ENCODE data around the gene DCXR. TPM values are rescaled to one million over a fixed set of nuclear protein-coding genes. Genes with fewer than 3 reads are reported as not detected.

Gene DCXR
- total and polyA plus RNA-seq, 2 of the 13 experiments (the other 11 are each of a cell fraction or from before 2014, with no cell fraction given) = 287 to 311 TPM

DNA sequence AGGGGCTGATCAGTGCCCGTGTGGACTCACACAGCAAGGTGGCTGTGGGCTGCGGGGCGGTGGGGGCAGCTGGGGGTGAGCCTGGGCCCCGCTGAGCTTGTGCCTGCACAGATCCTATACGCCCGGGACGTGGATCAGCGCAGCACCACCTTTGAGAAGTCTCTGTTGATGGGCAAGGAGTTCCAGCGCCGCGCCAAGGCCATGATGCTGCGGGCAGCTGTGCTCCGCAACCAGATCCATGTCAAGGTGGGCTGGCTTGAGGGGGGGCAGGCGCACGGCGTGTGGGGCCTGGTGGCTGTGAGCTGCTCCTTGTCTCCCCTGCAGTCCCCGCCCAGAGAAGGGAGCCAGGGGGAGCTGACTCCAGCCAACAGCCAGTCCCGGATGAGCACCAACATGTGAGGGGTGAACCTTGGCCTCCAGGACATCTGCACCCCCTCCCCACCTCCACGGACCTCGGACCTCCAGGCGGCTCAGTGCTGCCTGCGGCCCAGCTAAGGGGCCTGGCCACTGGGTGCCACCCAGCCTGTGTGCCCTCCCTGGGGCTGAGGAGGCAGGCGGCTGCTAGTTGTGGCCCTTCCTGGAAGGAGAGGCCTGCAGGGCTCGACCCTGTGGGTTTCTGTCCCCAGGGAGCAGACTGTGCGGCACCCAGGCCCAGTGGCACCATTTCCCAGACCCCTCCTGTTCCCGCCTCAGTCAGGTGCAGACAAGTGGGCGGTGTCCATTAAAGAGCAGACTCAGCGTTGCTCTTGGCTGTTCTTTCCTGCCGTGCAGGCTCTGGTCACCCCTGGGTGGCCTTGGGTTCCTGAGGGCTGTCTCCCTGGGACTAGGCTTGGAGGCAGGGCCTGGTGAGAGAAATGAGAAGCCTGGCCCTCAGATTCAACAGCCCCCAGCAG lies 19.5 kb upstream of the DCXR start (continued):
- TF ChIP-seq ZNF605 (CRISPR knock-in tag; IDR thresholded peaks at IDR 0.05) (peak; percentile 55; the same call in 1 of the 2 replicates), ZNF556 (CRISPR knock-in tag; IDR thresholded peaks at IDR 0.05; ENCODE audit: borderline replicate concordance) (peak; percentile 78), NR2C2 (CRISPR knock-in tag; IDR thresholded peaks at IDR 0.05; ENCODE audit: borderline replicate concordance) (peak; percentile 90), MBNL3 (CRISPR knock-in tag; conservative IDR thresholded peaks at IDR 0.05) (no peak), KDM3A (CRISPR knock-in tag; IDR thresholded peaks at IDR 0.05; ENCODE audit: low read depth) (no peak; the same call in 1 of the 2 replicates), ZNF230 (CRISPR knock-in tag; IDR thresholded peaks at IDR 0.05) (peak; percentile 24; the same call in 1 of the 2 replicates), PHF8 (CRISPR knock-in tag; IDR thresholded peaks at IDR 0.05) (peak; percentile 58), MEIS1 (CRISPR knock-in tag; IDR thresholded peaks at IDR 0.05; ENCODE audit: borderline replicate concordance) (peak; percentile 77; the same call in 1 of the 2 replicates), MAZ (IDR thresholded peaks at IDR 0.05; ENCODE audit: borderline replicate concordance, low read depth, low read length) (peak; percentile 8; the same call in 1 of the 2 replicates), MAZ (CRISPR knock-in tag; IDR thresholded peaks at IDR 0.05; ENCODE audit: low read depth) (peak; percentile 95), SMARCC2 (IDR thresholded peaks at IDR 0.05) (no peak), ZNF263 (CRISPR knock-in tag; IDR thresholded peaks at IDR 0.05) (0 out of 2 replicates have a peak, but pooled peaks have one; percentile 10), PHF21A (CRISPR knock-in tag; IDR thresholded peaks at IDR 0.05) (peak; percentile 97), KMT2B (CRISPR knock-in tag; IDR thresholded peaks at IDR 0.05) (0 out of 2 replicates have a peak, but pooled peaks have one; percentile 27), MED8 (CRISPR knock-in tag; IDR thresholded peaks at IDR 0.05; ENCODE audit: insufficient replicate concordance) (peak; percentile 48), SALL1 (CRISPR knock-in tag; IDR thresholded peaks at IDR 0.05) (peak; percentile 88), ZNF484 (CRISPR knock-in tag; IDR thresholded peaks at IDR 0.05; ENCODE audit: borderline replicate concordance, low read depth) (0 out of 2 replicates have a peak, but pooled peaks have one; percentile 70), RARA (CRISPR knock-in tag; IDR thresholded peaks at IDR 0.05) (peak; percentile 51), ZNF788 (CRISPR knock-in tag; IDR thresholded peaks at IDR 0.05; ENCODE audit: borderline replicate concordance) (peak; percentile 89; the same call in 1 of the 2 replicates), PAWR (CRISPR knock-in tag; IDR thresholded peaks at IDR 0.05; ENCODE audit: borderline replicate concordance) (peak; percentile 70; the same call in 1 of the 2 replicates), ZSCAN12 (CRISPR knock-in tag; IDR thresholded peaks at IDR 0.05) (no peak), MIER2 (CRISPR knock-in tag; IDR thresholded peaks at IDR 0.05) (0 out of 2 replicates have a peak, but pooled peaks have one; percentile 9), ZKSCAN5 (CRISPR knock-in tag; IDR thresholded peaks at IDR 0.05) (peak; percentile 27; the same call in 1 of the 2 replicates)
- TF ChIP-seq, protein P1, sequence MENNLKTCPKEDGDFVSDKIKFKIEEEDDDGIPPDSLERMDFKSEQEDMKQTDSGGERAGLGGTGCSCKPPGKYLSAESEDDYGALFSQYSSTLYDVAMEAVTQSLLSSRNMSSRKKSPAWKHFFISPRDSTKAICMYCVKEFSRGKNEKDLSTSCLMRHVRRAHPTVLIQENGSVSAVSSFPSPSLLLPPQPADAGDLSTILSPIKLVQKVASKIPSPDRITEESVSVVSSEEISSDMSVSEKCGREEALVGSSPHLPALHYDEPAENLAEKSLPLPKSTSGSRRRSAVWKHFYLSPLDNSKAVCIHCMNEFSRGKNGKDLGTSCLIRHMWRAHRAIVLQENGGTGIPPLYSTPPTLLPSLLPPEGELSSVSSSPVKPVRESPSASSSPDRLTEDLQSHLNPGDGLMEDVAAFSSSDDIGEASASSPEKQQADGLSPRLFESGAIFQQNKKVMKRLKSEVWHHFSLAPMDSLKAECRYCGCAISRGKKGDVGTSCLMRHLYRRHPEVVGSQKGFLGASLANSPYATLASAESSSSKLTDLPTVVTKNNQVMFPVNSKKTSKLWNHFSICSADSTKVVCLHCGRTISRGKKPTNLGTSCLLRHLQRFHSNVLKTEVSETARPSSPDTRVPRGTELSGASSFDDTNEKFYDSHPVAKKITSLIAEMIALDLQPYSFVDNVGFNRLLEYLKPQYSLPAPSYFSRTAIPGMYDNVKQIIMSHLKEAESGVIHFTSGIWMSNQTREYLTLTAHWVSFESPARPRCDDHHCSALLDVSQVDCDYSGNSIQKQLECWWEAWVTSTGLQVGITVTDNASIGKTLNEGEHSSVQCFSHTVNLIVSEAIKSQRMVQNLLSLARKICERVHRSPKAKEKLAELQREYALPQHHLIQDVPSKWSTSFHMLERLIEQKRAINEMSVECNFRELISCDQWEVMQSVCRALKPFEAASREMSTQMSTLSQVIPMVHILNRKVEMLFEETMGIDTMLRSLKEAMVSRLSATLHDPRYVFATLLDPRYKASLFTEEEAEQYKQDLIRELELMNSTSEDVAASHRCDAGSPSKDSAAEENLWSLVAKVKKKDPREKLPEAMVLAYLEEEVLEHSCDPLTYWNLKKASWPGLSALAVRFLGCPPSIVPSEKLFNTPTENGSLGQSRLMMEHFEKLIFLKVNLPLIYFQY (CRISPR knock-in tag; IDR thresholded peaks at IDR 0.05; ENCODE audit: borderline replicate concordance) = peak; percentile 61; the same call in 1 of the 2 replicates
- TF ChIP-seq, protein P2, sequence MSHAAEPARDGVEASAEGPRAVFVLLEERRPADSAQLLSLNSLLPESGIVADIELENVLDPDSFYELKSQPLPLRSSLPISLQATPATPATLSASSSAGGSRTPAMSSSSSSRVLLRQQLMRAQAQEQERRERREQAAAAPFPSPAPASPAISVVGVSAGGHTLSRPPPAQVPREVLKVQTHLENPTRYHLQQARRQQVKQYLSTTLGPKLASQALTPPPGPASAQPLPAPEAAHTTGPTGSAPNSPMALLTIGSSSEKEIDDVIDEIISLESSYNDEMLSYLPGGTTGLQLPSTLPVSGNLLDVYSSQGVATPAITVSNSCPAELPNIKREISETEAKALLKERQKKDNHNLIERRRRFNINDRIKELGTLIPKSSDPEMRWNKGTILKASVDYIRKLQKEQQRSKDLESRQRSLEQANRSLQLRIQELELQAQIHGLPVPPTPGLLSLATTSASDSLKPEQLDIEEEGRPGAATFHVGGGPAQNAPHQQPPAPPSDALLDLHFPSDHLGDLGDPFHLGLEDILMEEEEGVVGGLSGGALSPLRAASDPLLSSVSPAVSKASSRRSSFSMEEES (CRISPR knock-in tag; IDR thresholded peaks at IDR 0.05) = peak; percentile 68; the same call in 1 of the 2 replicates
